Neuronal stem cell (in vitro differentiated cells): ENCODE data around the gene PNISR.

Source experiments
- DNase-seq: peaks from one replicate; pipeline ENCODE4 v3.0.0-alpha.2; 2013; ENCODE audit warnings: low spot score
- H2AFZ ChIP-seq: one replicate; pipeline ENCODE4 v1.6.1; 2013; ENCODE audit warnings: mild to moderate bottlenecking, low read length, inconsistent platforms
- H2AK5ac ChIP-seq: 2 replicates; pipeline ENCODE4 v1.6.1; 2013; ENCODE audit warnings: low read depth, mild to moderate bottlenecking, inconsistent platforms, low read length, moderate library complexity, mixed read lengths
- H2BK120ac ChIP-seq: 2 replicates; pipeline ENCODE4 v1.6.1; 2013; ENCODE audit warnings: low read depth, mild to moderate bottlenecking, inconsistent platforms, low read length, moderate library complexity, mixed read lengths
- H2BK12ac ChIP-seq: one replicate; pipeline ENCODE4 v1.6.1; 2013; ENCODE audit warnings: low read length, inconsistent platforms
- H2BK15ac ChIP-seq: 2 replicates; pipeline ENCODE4 v1.6.1; 2013; ENCODE audit warnings: mild to moderate bottlenecking, low read length, inconsistent platforms, mixed read lengths
- H2BK5ac ChIP-seq: one replicate; pipeline ENCODE4 v1.6.1; 2013; ENCODE audit warnings: inconsistent platforms, mild to moderate bottlenecking, low read length, moderate library complexity
- H3K14ac ChIP-seq: one replicate; pipeline ENCODE4 v1.6.1; 2013; ENCODE audit warnings: low read length, inconsistent platforms
- H3K18ac ChIP-seq: 2 replicates; pipeline ENCODE4 v1.6.1; 2013; ENCODE audit warnings: low read length, inconsistent platforms
- H3K23ac ChIP-seq: 2 replicates; pipeline ENCODE4 v1.6.1; 2013; ENCODE audit warnings: low read depth, mild to moderate bottlenecking, mixed read lengths, low read length, inconsistent platforms; ENCODE audit not compliant: poor library complexity
- H3K27ac ChIP-seq: replicated peaks from 3 replicates; pipeline ENCODE4 v1.5.1; 2013; ENCODE audit warnings: low read length, inconsistent platforms
- H3K27me3 ChIP-seq, 3 experiments: 2 replicates each; pipeline ENCODE4 v1.6.1; 2013; ENCODE audit warnings: low read length in 3 of 3, mild to moderate bottlenecking in 2 of 3, inconsistent platforms in 1 of 3, low read depth in 1 of 3, mixed read lengths in 1 of 3, moderate library complexity in 1 of 3; ENCODE audit not compliant: control insufficient read depth in 3 of 3, insufficient read depth in 3 of 3
- H3K36me3 ChIP-seq, 2 donors: replicated peaks in 1 of 2; 2 replicates each; pipeline ENCODE4 v1.6.1; 2013; ENCODE audit warnings: low read length in 2 of 2; ENCODE audit not compliant: control insufficient read depth in 2 of 2, insufficient read depth in 2 of 2
- H3K4ac ChIP-seq: 2 replicates; pipeline ENCODE4 v1.6.1; 2013; ENCODE audit warnings: inconsistent platforms, mild to moderate bottlenecking, low read length, moderate library complexity
- H3K4me1 ChIP-seq, 2 donors: 1 replicate in 1 of 2; 2 replicates in 1 of 2; pipeline ENCODE4 v1.6.1; 2013; ENCODE audit warnings: low read length in 2 of 2, low read depth in 1 of 2; ENCODE audit not compliant: control insufficient read depth in 2 of 2, insufficient read depth in 1 of 2
- H3K4me2 ChIP-seq: one replicate; pipeline ENCODE4 v1.6.1; 2013; ENCODE audit warnings: mild to moderate bottlenecking, low read length, inconsistent platforms; ENCODE audit not compliant: insufficient read depth, poor library complexity, severe bottlenecking
- H3K4me3 ChIP-seq, 2 donors: 2 replicates each; pipeline ENCODE4 v1.5.1; 2013; ENCODE audit warnings: low read length in 2 of 2, mild to moderate bottlenecking in 2 of 2, inconsistent platforms in 1 of 2, moderate library complexity in 1 of 2
- H3K79me1 ChIP-seq: one replicate; pipeline ENCODE4 v1.6.1; 2013; ENCODE audit warnings: low read depth, mild to moderate bottlenecking, inconsistent platforms, low read length, moderate library complexity
- H3K9ac ChIP-seq: one replicate; pipeline ENCODE4 v1.6.1; 2013; ENCODE audit warnings: mild to moderate bottlenecking, low read depth, low read length, inconsistent platforms; ENCODE audit not compliant: poor library complexity
- H3K9me3 ChIP-seq, 2 donors: replicated peaks in 1 of 2; 2 replicates each; pipeline versions ENCODE3 to v1.6.1; 2013; ENCODE audit warnings: low read length in 2 of 2, mild to moderate bottlenecking in 2 of 2, inconsistent platforms in 1 of 2, low read depth in 1 of 2, mixed read lengths in 1 of 2, moderate library complexity in 1 of 2; ENCODE audit not compliant: control insufficient read depth in 2 of 2, insufficient read depth in 1 of 2
- H4K8ac ChIP-seq: one replicate; pipeline ENCODE4 v1.6.1; 2013; ENCODE audit warnings: low read depth, mild to moderate bottlenecking, inconsistent platforms, low read length, moderate library complexity
- H4K91ac ChIP-seq: one replicate; pipeline ENCODE4 v1.6.1; 2013; ENCODE audit warnings: low read length, low read depth, mild to moderate bottlenecking, inconsistent platforms; ENCODE audit not compliant: poor library complexity
- WGBS, 2 donors: extraction: QIAGEN DNeasy Blood & Tissue Kit; methylation state at CpG; one replicate each; pipeline ENCODE4 v1.1.7; 2013; ENCODE audit warnings: missing lambda C conversion rate in 2 of 2, mixed read lengths in 1 of 2; ENCODE audit not compliant: insufficient read length in 2 of 2, insufficient replicate concordance in 1 of 2; ENCODE audit errors: extremely low coverage in 2 of 2; 5-methylcytosine and 5-hydroxymethylcytosine counted together

Gene PNISR

DNA sequence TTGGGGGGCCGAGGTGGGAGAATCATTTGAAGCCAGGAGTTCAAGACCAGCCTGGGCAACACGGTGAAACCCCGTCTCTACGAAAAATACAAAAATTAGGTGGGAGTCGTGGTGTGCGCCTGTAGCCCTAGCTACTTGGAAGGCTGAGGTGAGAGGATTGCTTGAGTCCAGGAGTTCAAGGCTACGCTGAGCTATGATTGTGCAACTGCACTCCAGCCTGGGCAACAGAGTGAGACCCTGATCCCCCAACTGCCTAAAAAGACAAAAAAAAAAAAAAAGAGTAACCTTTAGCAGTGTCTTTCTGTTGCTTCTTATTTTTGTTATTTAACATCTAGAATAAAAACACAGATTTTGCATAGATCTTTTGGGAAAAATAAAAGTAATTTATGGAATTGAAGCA lies 18.0 kb downstream of the PNISR start:
- H3K4me1 ChIP-seq, result no peaks in the 10 kb centered on the region
- no peak overlapping the region for H2AK5ac ChIP-seq
- no CpG with 5 or more reads among the region's 7 CpGs for WGBS, 2 donors
- H3K36me3 ChIP-seq, result peaks cover 25 to 100% of the 10 kb centered on the region in 2 donors
- H3K18ac ChIP-seq, result no peak overlapping the region
- no peak overlapping the region for H3K4me3 ChIP-seq
- no peak overlapping the region for H2BK120ac ChIP-seq
- no peaks in the 10 kb centered on the region for H3K27me3 ChIP-seq
- no peaks in the 10 kb centered on the region for H3K9me3 ChIP-seq
- no peak overlapping the region for H3K14ac ChIP-seq
- no peak overlapping the region for H3K9ac ChIP-seq
- no peak overlapping the region for H2BK5ac ChIP-seq
- DNase-seq, result no peak
- H4K8ac ChIP-seq, result no peak overlapping the region
- H3K23ac ChIP-seq, result no peak overlapping the region
- H3K27ac ChIP-seq, result no peak overlapping the region
- H2BK15ac ChIP-seq, result no peak overlapping the region
- H4K91ac ChIP-seq, result no peak overlapping the region
- H2BK12ac ChIP-seq, result no peak overlapping the region
- peaks cover 1% of the 10 kb centered on the region for H3K79me1 ChIP-seq
- no peak overlapping the region for H3K4me2 ChIP-seq
- H2AFZ ChIP-seq, result no peak overlapping the region
- H3K4ac ChIP-seq, result no peak overlapping the region

- Histone ChIP-seq H3K9me3 (no peaks in the 10 kb centered on the region), H4K8ac (no peak overlapping the region), H2AK5ac (no peak overlapping the region), H3K9ac (no peak overlapping the region), H3K27me3 (no peaks in the 10 kb centered on the region), H2BK12ac (no peak overlapping the region), H2BK120ac (no peak overlapping the region), H2BK5ac (no peak overlapping the region), H3K4me3 (no peak overlapping the region), H3K4me2 (no peak overlapping the region), H3K79me1 (no peaks in the 10 kb centered on the region), H3K4ac (no peak overlapping the region), H4K91ac (no peak overlapping the region), H3K23ac (no peak overlapping the region), H3K4me1 (no peaks in the 10 kb centered on the region), H3K36me3 (peaks cover 25 to 100% of the 10 kb centered on the region in 2 donors), H3K18ac (no peak overlapping the region), H3K14ac (no peak overlapping the region), H3K27ac (no peak overlapping the region), H2AFZ (no peak overlapping the region), H2BK15ac (no peak overlapping the region)
- no peak for DNase-seq
- WGBS, 2 donors, result no CpG with 5 or more reads among the region's 5 CpGs
Observed at GRCh38 chr6:99402448-99402847, 22.7 kb downstream of the PNISR start.

- H3K9ac ChIP-seq, result no peak overlapping the region
- H2BK5ac ChIP-seq, result no peak overlapping the region
- no peak overlapping the region for H2BK120ac ChIP-seq
- H3K4me2 ChIP-seq, result no peak overlapping the region
- H3K4ac ChIP-seq, result no peak overlapping the region
- H4K91ac ChIP-seq, result no peak overlapping the region
- no peak overlapping the region for H3K18ac ChIP-seq
- H2AFZ ChIP-seq, result no peak overlapping the region
- no CpG with 5 or more reads among the region's 1 CpG for WGBS, 2 donors
- no peaks in the 10 kb centered on the region for H3K4me1 ChIP-seq
- H2BK12ac ChIP-seq, result no peak overlapping the region
- H3K27me3 ChIP-seq, result no peaks in the 10 kb centered on the region
- no peak overlapping the region for H2AK5ac ChIP-seq
- H3K4me3 ChIP-seq, result no peak overlapping the region
- no peak overlapping the region for H3K14ac ChIP-seq
- H3K79me1 ChIP-seq, result no peaks in the 10 kb centered on the region
- no peak overlapping the region for H3K27ac ChIP-seq
- H2BK15ac ChIP-seq, result no peak overlapping the region
- DNase-seq, result no peak
- peaks cover 7 to 54% of the 10 kb centered on the region in 2 donors for H3K36me3 ChIP-seq
- H3K9me3 ChIP-seq, result no peaks in the 10 kb centered on the region
- no peak overlapping the region for H3K23ac ChIP-seq
- H4K8ac ChIP-seq, result no peak overlapping the region
Observed at GRCh38 chr6:99397287-99397686, 27.8 kb downstream of the PNISR start.

DNA sequence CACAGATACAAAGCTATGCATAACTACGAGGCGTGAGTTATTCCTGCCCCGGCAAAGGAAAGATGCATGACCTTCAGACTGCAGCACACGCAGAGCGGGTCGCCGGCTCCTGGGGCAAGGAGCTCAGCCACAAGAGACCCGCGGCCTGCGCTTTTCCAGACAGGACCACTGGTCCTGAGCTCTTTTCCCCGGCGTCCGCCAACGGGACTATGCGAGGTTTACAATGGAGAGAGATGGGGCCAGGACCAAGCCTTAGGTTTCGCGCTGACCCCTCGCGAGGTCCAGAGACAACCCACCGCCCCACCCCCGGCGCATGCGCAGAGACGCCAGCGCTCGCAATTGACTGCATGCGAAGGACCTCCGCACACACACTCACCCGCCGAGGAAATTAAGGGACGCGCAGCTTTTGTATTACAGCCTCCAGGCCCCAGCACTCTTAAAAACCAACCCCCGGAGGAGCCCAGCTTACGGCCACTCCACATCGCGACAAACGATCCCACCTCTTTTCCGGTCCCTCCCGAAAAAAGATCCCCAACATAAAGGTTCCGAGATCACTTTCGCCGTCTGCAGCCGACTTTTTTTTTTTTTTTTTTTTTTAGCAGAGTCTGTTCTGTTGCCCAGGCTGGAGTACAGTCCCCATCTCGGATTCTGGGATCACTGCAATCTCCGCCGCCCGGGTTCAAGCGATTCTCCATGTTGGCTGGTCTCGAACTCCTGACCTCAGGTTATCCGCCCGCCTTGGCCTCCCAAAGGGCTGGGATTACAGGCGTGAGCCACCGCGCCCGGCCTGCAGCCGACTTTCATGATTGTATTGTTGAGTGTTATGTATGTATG lies 31.2 kb downstream of the PNISR start, which contains the start of gene COQ3:
COQ3 (minus strand) TSS at position 498 of the 834 bp plus-strand sequence; CDS start at position 482, 16 bp downstream.
- no peak within 1 kb of the TSS for H3K4ac ChIP-seq
- H2AFZ ChIP-seq, result peak within 1 kb of the TSS; percentile 88
- peak within 1 kb of the TSS; percentile 53 for H2BK5ac ChIP-seq
- peak within 1 kb of the TSS; percentile 91 for H3K23ac ChIP-seq
- peaks cover 0 to 20% of the 10 kb centered on the region in 2 donors for H3K36me3 ChIP-seq
- DNase-seq, result peak; percentile 88
- H3K27me3 ChIP-seq, result no peaks in the 10 kb centered on the region
- H3K9ac ChIP-seq, result peak within 1 kb of the TSS; percentile 93
- peak within 1 kb of the TSS; percentile 52 to 84 for H3K4me3 ChIP-seq
- no peak within 1 kb of the TSS for H2BK120ac ChIP-seq
- no peak within 1 kb of the TSS for H3K14ac ChIP-seq
- peak within 1 kb of the TSS; percentile 82 for H4K8ac ChIP-seq
- no peaks in the 10 kb centered on the region for H3K9me3 ChIP-seq
- no peaks in the 10 kb centered on the region for H3K79me1 ChIP-seq
- no peak within 1 kb of the TSS for H2BK15ac ChIP-seq
- H3K18ac ChIP-seq, result peak within 1 kb of the TSS; percentile 97
- H2AK5ac ChIP-seq, result no peak within 1 kb of the TSS
- H4K91ac ChIP-seq, result no peak within 1 kb of the TSS
- H3K4me2 ChIP-seq, result peak within 1 kb of the TSS; percentile 83
- no peak within 1 kb of the TSS for H2BK12ac ChIP-seq
- WGBS, 2 donors, result no CpG with 5 or more reads among the region's 56 CpGs
- H3K4me1 ChIP-seq, result no peaks in the 10 kb centered on the region
- H3K27ac ChIP-seq, result peak within 1 kb of the TSS; percentile 95
